ENCODE data around the gene ARID5B.
"Not testable (repeated sequence)": the region's sequence is repeated elsewhere in the genome, so short reads cannot be mapped to it uniquely, and the experiment has no call there.

The ARID5B gene

GRCh38 chr10:62019013-62019684 lies 117.7 kb downstream of the ARID5B start:
- DNase-seq = no peak

GRCh38 chr10:62019685-62020359 lies 118.3 kb downstream of the ARID5B start:
- no peak for DNase-seq

- DNase-seq = no peak
Observed at GRCh38 chr10:62021128-62021665, 119.7 kb downstream of the ARID5B start.

GRCh38 chr10:62021978-62022802 lies 120.7 kb downstream of the ARID5B start:
- no peak for DNase-seq

- no peak for DNase-seq
Observed at GRCh38 chr10:62022830-62023229, 121.3 kb downstream of the ARID5B start.

DNA sequence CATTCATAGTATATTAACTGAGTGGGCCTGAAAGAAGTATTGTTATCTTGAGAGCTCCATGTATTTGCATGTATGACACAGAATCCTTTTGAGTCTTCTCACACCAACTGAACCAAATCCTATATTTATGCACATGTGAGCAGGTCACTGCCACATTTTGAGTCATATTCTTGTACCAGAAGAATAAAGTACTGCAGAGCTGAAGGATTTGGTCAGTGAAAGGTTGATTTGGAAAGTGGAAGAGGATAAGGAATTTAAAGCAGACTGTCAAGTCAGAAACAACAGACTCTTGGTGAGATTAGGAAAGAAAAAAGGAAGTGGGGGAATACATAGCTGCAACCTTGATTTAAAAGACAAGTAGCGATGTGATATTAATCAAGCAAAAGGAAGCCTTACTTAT lies 121.8 kb downstream of the ARID5B start:
- DNase-seq = no peak

GRCh38 chr10:62024026-62024701 lies 122.7 kb downstream of the ARID5B start:
- no peak for DNase-seq

DNA sequence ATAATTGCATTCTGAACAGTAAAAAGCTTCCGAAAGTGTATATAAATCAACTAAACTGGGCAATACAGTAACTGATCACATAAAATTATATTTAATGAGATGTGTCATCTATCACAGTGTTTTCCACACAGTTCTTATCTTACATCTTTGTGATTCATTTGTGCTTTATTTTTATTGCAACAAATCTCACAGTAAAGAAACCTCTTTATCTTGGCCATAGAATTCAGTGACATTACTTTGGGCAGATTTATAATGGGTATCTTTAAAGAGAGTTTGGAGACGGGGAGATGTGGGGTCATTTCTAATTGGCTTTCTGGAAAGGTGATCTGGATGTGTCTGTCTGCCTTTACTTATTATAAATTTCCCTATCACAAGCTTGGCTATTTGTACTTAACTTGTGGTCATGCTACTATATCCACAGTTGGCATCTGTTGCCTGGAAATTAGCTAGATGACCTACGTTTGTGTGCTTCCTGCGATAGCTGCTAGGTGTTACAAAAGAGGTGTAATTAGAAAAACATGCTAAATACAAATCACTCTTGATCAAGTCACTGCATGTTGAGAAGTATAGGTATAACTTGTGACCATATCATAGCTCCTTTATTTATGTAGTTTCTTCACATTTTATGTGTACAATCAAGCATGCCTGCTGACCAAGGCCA lies 123.8 kb downstream of the ARID5B start:
- DNase-seq = no peak

- no peak for DNase-seq
Observed at GRCh38 chr10:62025901-62026879, 124.7 kb downstream of the ARID5B start.

- no peak for DNase-seq
Observed at GRCh38 chr10:62027841-62028501, 126.5 kb downstream of the ARID5B start.

GRCh38 chr10:62028502-62028842 lies 127.0 kb downstream of the ARID5B start:
- DNase-seq = not testable (repeated sequence)

DNA sequence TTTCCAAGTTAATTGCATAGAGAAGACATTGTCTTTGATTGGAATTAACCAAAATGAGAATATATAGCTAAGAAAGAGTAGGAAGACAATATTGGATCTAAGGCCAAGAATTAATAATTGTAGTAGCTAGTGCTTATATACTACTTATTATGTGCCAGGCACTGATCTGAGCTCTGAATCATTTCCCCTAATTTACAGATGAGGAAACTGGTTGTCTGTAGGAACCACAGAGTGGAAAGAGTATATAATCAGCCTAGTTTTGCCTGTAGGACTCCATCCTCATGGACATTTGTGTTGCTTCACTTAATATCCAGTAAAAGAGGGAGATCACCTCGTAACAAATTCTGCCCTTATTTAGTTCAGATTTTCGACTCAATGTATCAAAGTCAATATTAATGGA lies 127.9 kb downstream of the ARID5B start:
- no peak for DNase-seq

DNA sequence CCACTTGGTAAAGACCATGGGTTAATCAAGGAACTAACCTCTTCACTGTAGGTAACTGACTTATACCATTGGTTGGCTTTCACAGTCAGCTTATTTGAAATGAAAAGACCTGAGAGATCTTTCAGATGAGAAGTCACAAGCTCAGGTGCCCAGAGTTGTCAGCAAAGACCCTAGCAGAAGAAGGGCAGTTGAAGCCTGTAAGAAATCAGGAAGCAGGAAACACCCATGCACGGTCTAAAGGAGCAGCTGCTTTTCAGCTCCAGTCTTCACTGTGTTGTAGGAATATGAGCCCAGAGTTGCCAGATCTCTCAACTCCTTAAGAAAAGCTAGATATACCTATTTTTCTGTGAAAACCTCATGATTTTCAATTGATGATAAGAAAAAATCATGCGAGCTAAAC lies 130.0 kb downstream of the ARID5B start:
- DNase-seq = no peak

GRCh38 chr10:62033125-62033524 lies 131.6 kb downstream of the ARID5B start:
- DNase-seq = no peak

GRCh38 chr10:62034096-62034640 lies 132.7 kb downstream of the ARID5B start:
- no peak for DNase-seq

- no peak for DNase-seq
Observed at GRCh38 chr10:62036186-62037081, 134.9 kb downstream of the ARID5B start.

DNA sequence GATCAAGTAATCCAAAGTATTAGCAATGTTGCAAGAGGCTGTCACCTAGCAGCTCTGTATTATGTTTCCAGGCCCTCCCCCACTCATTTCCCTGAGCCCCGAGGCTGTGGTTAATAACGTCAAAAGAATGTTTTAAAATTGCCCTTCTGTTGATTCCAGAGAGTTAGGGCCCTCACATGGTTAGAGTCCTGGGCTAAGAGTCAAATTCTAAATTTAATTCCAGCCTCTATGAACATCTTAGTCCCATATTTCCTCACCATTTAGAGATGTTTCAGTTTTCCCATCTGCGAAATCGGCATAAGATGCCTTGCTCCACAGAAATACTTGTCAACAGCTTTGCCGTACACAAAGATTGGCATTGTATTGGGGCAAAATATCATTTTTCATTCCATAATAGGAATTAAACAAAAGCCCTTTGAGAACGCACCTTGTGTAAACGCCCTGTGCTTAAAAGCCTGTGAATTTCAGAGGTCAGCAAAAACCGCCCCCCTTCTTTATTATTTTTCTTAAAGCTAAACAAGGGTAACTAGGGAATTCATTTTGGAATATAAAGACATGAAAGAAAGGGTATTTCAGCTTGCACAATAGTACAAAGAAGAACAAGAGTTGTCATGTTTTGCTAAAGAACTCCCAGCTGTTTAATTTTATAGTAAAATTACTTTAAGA lies 135.8 kb downstream of the ARID5B start:
- no peak for DNase-seq

GRCh38 chr10:62037890-62038608 lies 136.6 kb downstream of the ARID5B start:
- no peak for DNase-seq
